Lower lobe of right lung (tissue), 2 donors: ENCODE measurements around the gene SEC14L2. TPM values are rescaled to one million over a fixed set of nuclear protein-coding genes. Genes with fewer than 3 reads are reported as not detected.

ENCODE experiments used
- ATAC-seq, 2 donors: fragments of 200-7000 bp; cut with Tn5 transposase; one replicate each; pipeline ENCODE4 v1.9.1; 2020 to 2022; ENCODE audit warnings: mild to moderate bottlenecking in 2 of 2, moderate library complexity in 2 of 2
- DNase-seq: peaks from one replicate; pipeline ENCODE4 v3.0.0-alpha.2; 2020
- H3K27ac ChIP-seq: fragments of 200-600 bp; one replicate; pipeline ENCODE4 v1.8.0; 2022
- H3K27me3 ChIP-seq: fragments of 200-600 bp; one replicate; pipeline ENCODE4 v1.8.0; 2022; ENCODE audit warnings: low read depth
- H3K36me3 ChIP-seq: fragments of 200-600 bp; one replicate; pipeline ENCODE4 v1.8.0; 2022; ENCODE audit warnings: mild to moderate bottlenecking
- H3K4me1 ChIP-seq: fragments of 200-600 bp; one replicate; pipeline ENCODE4 v1.8.0; 2022
- H3K4me3 ChIP-seq: fragments of 200-600 bp; one replicate; pipeline ENCODE4 v1.8.0; 2022; ENCODE audit warnings: mild to moderate bottlenecking
- H3K9me3 ChIP-seq: fragments of 200-600 bp; one replicate; pipeline ENCODE4 v1.8.0; 2022
- intact Hi-C: fragments of 100-400 bp; cut with DNase I; formaldehyde crosslinking; loops from one replicate; pipeline ENCODE4 v1.11.0; 2022
- total RNA-seq: library from RNA; stranded (reverse); fragmentation: NEBNext Ultra II Directional; extraction: Animal tissue kit (Norgen Biotek cat#: 25700); gene quantifications from one replicate; pipeline ENCODE4 v1.2.1, GENCODE V29; 2021
- TF ChIP-seq, protein P1 (sequence below): fragments of 200-600 bp; IDR thresholded peaks from one replicate; pipeline ENCODE4 v1.8.0; 2022; ENCODE audit warnings: antibody characterized with exemption, mild to moderate bottlenecking
- donor health status: DM: no; HTN: yes; CAD: no; lungs with severe emphysema.

Gene SEC14L2
- total RNA-seq, 1 donor from 2014 or later, result 7.8 TPM

GRCh38 chr22:30416837-30417236 lies 20.0 kb downstream of the SEC14L2 start:
- Histone ChIP-seq H3K4me3 (no peak overlapping the region), H3K9me3 (no peaks in the 10 kb centered on the region), H3K36me3 (peaks cover 57% of the 10 kb centered on the region), H3K27me3 (no peaks in the 10 kb centered on the region), H3K27ac (no peak overlapping the region), H3K4me1 (peaks cover 18% of the 10 kb centered on the region)
- no peak for DNase-seq
- intact Hi-C loops, result no loop called here
- TF ChIP-seq, protein P1, sequence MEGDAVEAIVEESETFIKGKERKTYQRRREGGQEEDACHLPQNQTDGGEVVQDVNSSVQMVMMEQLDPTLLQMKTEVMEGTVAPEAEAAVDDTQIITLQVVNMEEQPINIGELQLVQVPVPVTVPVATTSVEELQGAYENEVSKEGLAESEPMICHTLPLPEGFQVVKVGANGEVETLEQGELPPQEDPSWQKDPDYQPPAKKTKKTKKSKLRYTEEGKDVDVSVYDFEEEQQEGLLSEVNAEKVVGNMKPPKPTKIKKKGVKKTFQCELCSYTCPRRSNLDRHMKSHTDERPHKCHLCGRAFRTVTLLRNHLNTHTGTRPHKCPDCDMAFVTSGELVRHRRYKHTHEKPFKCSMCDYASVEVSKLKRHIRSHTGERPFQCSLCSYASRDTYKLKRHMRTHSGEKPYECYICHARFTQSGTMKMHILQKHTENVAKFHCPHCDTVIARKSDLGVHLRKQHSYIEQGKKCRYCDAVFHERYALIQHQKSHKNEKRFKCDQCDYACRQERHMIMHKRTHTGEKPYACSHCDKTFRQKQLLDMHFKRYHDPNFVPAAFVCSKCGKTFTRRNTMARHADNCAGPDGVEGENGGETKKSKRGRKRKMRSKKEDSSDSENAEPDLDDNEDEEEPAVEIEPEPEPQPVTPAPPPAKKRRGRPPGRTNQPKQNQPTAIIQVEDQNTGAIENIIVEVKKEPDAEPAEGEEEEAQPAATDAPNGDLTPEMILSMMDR, result no peak
- ATAC-seq, result no peak

DNA sequence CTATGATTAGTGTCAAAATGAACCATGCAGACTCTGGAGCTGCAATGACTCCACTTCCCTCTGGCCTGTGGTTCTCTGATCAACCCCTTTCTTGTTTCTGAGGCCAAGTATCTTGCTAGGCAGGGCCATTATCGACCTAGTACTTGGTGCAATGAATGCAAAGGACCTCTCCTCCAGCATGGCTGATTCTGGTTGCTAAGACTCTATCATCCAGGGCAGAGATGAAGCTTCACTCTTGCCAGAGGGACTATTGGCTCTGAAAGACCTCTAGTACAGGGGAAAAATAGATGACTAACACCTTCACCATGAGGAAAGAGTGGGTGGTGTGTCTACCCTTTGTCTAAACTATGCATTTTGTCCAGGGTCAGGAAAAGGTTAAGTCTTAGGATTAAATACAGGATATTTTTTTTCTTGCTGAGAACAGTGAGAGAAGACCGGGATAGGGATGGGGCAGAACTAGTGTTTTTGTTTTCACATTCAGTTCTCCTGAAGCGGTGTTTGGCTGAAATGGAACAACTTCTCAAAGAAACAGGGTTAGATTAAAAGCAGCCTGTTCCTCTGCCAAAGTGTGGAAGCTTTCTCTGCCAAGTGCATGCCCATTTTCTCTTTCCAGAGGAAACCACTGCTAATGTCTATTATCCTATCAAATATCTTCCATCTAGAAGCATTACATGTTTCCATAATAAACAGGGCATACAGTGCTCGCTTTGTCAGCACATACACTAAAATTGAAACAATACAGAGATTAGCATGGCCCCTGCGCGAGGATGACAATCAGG lies 23.7 kb downstream of the SEC14L2 start:
- Histone ChIP-seq H3K4me3 (no peak overlapping the region), H3K4me1 (peaks cover 44% of the 10 kb centered on the region), H3K27ac (no peak overlapping the region), H3K36me3 (peaks cover 40% of the 10 kb centered on the region), H3K27me3 (no peaks in the 10 kb centered on the region), H3K9me3 (no peaks in the 10 kb centered on the region)
- DNase-seq (no peak), ATAC-seq (no peak)
- TF ChIP-seq, protein P1, result no peak
- intact Hi-C loops, result no loop called here

- H3K9me3 ChIP-seq, result no peaks in the 10 kb centered on the region
- TF ChIP-seq, protein P1, result no peak
- peak overlapping the region; percentile 98 for H3K27ac ChIP-seq
- DNase-seq, result no peak
- no peak for ATAC-seq
- H3K4me3 ChIP-seq, result no peak overlapping the region
- no peaks in the 10 kb centered on the region for H3K27me3 ChIP-seq
- peaks cover 26% of the 10 kb centered on the region for H3K36me3 ChIP-seq
- intact Hi-C loops, result no loop called here
- peaks cover 53% of the 10 kb centered on the region for H3K4me1 ChIP-seq
Observed at GRCh38 chr22:30421695-30422480, 25.1 kb downstream of the SEC14L2 start.

GRCh38 chr22:30422481-30423300 lies 25.9 kb downstream of the SEC14L2 start:
- H3K4me3 ChIP-seq, result peak overlapping the region; percentile 76
- ATAC-seq (peak; percentile 27 to 60), DNase-seq (peak; percentile 66)
- peaks cover 18% of the 10 kb centered on the region for H3K36me3 ChIP-seq
- H3K27ac ChIP-seq, result peak overlapping the region; percentile 98
- H3K27me3 ChIP-seq, result no peaks in the 10 kb centered on the region
- TF ChIP-seq, protein P1, result no peak
- H3K4me1 ChIP-seq, result peaks cover 55% of the 10 kb centered on the region
- no peaks in the 10 kb centered on the region for H3K9me3 ChIP-seq
- intact Hi-C loops, result no loop called here

GRCh38 chr22:30423301-30423958 lies 26.6 kb downstream of the SEC14L2 start:
- peaks cover 11% of the 10 kb centered on the region for H3K36me3 ChIP-seq
- peaks cover 55% of the 10 kb centered on the region for H3K4me1 ChIP-seq
- no peaks in the 10 kb centered on the region for H3K9me3 ChIP-seq
- H3K4me3 ChIP-seq, result peak overlapping the region; percentile 76
- no peaks in the 10 kb centered on the region for H3K27me3 ChIP-seq
- ATAC-seq (peak; percentile 65 to 67), DNase-seq (peak; percentile 78)
- peak overlapping the region; percentile 98 for H3K27ac ChIP-seq
- intact Hi-C loops, result no loop called here
- TF ChIP-seq, protein P1, result no peak
